ENCODE results near the gene IL4R.

Gene IL4R

DNA sequence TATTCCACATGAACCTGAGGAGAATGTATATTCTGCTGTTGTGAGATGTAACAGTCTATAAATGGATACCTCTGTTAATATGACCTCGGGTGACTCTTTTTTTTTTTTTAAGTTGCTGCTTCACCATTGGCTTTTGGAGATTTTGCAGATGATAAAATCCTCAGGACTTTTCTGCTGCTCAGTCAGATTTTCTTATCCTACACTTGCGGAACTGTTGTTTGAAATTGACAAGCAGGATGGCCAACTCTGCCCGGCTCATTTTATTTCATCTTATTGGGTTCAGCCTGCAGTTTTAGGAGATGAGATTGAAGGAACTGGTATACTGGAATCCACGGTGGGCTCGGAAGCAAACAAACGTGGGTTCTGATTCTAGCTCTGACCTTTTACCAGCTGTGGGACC, 19.3 kb downstream of the IL4R start:
- DNase-seq, result no peak

- no peak for DNase-seq
Measured at GRCh38 chr16:27333549-27333948, 19.8 kb downstream of the IL4R start.

DNA sequence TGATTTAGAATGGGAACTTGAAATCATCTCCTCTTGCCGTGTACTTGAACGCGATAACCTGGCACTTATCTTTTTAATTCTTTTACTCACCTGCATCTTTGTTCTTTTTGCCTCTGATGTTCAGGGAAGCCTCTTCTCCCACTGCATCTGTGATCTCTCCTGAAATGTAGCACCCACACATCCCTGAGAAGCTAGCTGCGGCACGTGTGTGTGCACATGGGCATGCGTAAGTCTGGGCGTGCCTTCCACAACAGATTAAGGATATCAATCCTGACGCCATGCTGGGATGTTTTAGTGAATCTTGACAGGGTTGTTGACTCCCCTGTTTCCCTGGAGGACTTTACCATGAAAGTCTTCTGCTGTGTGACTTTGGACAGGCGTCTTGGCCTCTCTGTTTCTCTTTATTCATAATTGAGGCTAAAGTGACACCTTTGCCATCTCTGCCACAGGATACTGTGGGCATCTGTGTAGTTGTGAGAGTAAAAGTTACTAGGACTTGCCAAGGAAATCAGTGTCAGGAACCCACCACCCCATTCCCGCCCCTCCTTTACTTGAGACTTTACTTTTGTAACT, 20.5 kb downstream of the IL4R start:
- no peak for DNase-seq

DNA sequence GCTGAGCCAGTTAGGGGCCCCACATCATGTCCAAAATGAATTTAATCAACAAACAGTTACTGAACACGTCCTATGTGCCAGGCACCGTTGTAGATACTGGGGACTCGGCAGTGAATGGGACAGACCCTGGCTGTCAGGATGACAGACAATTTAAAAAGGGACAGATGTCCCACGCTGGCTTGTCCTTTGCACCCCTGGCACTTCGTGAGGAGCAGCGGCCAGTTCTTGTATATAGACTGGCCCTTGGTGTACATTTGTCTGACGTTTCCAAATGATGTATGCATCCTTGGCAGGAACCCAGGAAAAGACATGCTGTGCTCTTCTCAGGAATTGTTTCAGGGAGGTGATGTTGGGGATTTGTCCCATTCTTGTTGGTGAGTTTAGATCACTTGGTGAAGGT, 21.1 kb downstream of the IL4R start:
- no peak for DNase-seq

DNA sequence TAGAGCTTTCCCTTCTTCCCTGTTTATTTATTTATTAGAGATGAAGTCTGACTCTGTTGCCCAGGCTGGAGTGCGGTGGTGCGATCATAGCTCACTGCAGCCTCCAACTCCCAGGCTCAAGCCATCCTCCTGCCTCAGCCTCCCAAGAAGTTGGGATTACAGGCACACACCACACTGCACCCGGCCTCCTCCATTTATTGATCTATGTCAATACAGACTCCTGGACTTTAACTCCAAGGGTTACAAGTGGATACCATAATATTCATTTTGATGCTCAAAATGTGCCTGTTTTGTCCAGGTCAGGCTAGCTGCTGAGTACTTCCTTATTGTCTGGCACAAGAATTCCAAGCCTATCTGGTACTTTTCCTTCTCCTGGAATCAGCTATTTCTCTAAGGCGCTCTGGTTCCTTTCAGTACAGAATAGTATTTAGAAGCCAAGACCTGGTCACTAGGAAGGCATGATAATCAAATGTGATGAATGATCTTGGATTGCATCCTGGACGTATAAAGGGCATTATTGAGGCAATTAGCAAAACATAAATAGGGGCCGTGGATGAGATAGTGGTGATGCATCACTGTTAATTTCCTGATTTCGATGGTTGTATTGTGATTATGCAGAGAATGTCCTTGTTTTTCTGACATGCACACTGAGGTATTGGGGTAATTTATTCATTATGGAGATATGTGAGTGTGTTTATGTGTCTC, 21.7 kb downstream of the IL4R start:
- no peak for DNase-seq

- DNase-seq, result no peak
Measured at GRCh38 chr16:27337024-27337423, 23.2 kb downstream of the IL4R start.

DNA sequence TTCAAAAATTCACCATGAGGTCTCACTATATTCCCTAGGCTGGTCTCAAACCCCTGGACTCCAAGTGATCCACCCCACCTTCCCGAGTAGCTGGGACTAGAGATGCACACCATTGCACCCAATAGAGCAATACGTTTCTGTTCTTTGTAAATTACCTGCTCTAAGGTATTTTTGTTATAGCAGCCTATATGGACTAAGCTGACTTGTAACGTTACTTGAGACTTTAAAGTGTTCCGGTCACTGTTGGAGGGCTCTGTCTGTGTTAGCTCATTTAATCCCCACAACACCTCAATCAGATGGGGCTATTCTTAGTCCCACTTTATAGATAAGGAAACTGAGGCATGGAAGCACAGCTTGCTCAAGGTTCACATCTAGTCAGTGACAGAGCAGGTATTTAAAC, 25.4 kb downstream of the IL4R start:
- no peak for DNase-seq

- no peak for DNase-seq
Measured at GRCh38 chr16:27340654-27341053, 26.9 kb downstream of the IL4R start.

GRCh38 chr16:27341549-27341948, 27.8 kb downstream of the IL4R start:
- DNase-seq, result no peak

DNA sequence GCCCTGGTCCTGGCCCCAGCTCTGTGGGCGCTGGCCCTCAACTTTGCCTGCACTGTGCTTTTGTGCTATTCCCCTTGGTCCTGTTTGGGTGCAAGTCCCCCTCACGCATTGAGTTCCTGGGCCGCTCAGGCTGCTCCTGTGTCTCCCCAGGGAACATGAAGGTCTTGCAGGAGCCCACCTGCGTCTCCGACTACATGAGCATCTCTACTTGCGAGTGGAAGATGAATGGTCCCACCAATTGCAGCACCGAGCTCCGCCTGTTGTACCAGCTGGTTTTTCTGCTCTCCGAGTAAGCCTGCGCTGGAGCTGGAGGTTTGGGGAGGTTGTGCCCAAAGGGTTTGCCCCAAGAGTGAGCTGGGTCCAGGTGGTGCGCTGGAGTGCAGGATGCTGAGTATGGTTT, 28.2 kb downstream of the IL4R start:
- DNase-seq, result no peak

- DNase-seq, result no peak
Measured at GRCh38 chr16:27344721-27345120, 30.9 kb downstream of the IL4R start.

GRCh38 chr16:27345201-27345600, 31.4 kb downstream of the IL4R start:
- no peak for DNase-seq

GRCh38 chr16:27346819-27347218, 33.0 kb downstream of the IL4R start:
- DNase-seq, result no peak

- no peak for DNase-seq
Measured at GRCh38 chr16:27347930-27348685, 34.3 kb downstream of the IL4R start.

GRCh38 chr16:27349276-27349675, 35.5 kb downstream of the IL4R start:
- no peak for DNase-seq

DNA sequence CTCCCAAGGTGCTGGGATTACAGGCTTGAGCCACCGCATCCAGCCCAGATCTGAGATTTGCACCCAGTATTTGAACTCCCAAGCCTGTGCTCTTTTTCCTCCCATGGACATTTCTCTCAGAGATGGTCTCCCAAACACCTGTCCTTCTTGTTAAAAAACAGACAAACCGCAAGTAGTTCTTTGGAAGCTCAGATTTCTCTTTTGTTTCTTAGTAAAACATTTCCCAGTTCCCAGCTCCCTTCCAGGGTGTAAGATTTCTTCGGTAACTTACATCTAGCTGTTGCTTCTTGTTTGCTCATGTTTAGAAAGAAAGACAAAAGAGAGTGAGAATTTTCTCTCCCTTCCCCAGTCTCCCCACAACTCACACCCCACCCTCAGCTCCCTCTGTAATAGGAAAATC, 36.2 kb downstream of the IL4R start:
- DNase-seq, result no peak

DNA sequence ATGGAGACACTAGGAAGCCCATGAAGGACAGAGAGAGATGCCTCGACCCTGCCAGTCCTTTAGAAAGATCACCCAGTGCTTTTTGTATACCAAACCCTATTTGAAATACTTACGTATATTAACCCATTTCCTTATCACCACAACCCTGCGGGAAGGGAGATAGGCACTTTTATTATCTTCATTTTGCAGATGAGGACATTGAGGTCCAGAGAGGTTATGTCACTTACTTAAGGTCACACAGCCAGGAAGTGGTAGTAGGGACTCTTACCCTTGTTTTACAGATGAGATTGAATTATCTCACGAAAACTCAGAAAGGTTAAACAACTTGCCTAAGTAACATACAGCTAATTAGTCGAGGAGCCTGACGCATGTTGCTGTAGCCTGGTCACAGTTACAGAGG, 38.2 kb downstream of the IL4R start:
- DNase-seq, result no peak

DNA sequence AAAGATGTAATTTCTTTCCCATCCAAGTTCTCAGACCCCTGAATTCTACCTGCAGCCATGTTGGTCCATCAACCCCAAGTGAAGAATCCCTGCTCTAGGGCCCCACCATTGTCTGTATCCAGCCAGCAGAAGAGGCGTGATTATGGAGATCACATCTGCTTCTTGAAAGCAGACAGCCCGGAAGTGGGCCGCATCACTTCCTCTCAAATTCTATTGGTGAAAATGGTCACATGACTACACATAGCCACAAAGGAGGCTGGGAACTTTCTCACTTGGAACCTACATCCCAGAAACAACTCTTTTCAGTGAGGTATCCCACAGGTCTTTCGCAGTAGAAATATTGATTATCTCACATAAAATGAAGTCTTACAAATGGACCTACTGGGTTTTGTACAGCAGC, 40.1 kb downstream of the IL4R start:
- no peak for DNase-seq

GRCh38 chr16:27355610-27356009, 41.8 kb downstream of the IL4R start:
- DNase-seq, result peak; percentile 44 to 48

DNA sequence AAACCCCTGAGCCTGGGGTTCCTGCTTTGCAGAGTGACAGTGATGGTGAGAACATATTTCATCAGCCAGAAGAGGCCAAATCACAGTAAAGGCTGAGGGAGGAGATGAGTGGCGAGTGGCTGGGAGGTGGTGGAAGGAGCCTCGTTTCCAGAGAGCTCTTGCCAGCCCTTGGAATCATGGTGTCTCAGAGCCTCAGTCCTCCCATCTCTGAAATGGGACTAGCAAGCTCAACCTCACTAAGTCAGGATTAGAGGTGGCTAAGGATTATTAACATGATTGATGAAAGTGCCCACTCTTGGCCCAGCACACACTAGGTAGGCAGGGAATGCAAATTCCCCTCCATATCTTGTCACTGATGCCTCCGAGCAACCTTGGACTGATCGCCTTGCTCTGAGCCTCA, 43.0 kb downstream of the IL4R start:
- DNase-seq, result no peak

DNA sequence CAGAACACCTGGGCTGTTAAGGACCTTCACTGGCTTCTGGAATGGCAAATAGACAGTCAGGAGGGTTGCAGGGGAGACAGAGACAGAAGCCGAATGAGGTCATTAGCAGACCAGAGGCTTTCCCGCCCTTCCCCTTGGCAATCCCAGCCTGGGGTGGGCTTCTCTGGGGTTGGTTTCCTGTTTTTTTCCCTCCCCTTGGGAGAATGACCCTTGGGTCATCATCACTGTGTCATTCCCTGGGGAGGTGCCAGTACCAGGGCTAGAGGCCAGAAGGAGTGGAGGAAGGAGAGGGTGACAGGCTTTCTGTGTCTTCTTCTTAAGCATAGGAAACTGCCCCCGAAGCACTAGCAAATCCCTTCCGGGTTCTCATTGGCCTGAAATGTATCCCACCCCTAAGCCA, 45.3 kb downstream of the IL4R start:
- DNase-seq, result no peak

GRCh38 chr16:27359615-27360014, 45.8 kb downstream of the IL4R start:
- DNase-seq, result no peak

DNA sequence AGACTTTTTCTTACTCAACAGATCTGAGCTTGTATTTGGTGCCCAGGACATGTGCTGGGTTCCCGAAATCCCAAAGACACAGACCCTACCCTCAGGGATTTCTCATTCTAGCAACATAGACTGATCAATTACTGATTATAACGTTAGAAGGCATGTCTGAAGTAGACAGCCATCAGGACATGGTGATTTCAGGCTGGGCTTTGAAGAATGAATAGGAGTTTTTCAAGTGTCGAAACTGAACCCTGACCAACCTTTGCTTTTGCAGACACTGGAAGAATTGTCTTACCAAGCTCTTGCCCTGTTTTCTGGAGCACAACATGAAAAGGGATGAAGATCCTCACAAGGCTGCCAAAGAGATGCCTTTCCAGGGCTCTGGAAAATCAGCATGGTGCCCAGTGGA, 48.2 kb downstream of the IL4R start:
- no peak for DNase-seq

DNA sequence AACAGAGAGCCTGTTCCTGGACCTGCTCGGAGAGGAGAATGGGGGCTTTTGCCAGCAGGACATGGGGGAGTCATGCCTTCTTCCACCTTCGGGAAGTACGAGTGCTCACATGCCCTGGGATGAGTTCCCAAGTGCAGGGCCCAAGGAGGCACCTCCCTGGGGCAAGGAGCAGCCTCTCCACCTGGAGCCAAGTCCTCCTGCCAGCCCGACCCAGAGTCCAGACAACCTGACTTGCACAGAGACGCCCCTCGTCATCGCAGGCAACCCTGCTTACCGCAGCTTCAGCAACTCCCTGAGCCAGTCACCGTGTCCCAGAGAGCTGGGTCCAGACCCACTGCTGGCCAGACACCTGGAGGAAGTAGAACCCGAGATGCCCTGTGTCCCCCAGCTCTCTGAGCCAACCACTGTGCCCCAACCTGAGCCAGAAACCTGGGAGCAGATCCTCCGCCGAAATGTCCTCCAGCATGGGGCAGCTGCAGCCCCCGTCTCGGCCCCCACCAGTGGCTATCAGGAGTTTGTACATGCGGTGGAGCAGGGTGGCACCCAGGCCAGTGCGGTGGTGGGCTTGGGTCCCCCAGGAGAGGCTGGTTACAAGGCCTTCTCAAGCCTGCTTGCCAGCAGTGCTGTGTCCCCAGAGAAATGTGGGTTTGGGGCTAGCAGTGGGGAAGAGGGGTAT, 48.9 kb downstream of the IL4R start:
- DNase-seq, result no peak
